Measurements from ENCODE around the gene DQX1.

- TF ChIP-seq CTCF (IDR thresholded peaks at IDR 0.05; ENCODE audit: insufficient read depth, low read length) (no peak), GABPA (IDR thresholded peaks at IDR 0.05; ENCODE audit: low read depth) (peak; percentile 70), REST (IDR thresholded peaks at IDR 0.05; ENCODE audit: insufficient replicate concordance, low read depth) (peak; percentile 40)
These were observed 47.9 kb upstream of the DQX1 start for GRCh38 chr2:74573747-74574562.

All from HL-60 (cell line).